Ovary (tissue), 3 donors: ENCODE data around the gene PDSS2.

Experiments
- CTCF ChIP-seq, 3 donors: fragments of 450-650 bp in 2 of 3; fragments of 200-600 bp in 1 of 3; IDR thresholded peaks; one replicate each; pipeline versions ENCODE4 v1.5.1 to v1.8.0; 2016 to 2022; ENCODE audit warnings: antibody characterized with exemption in 3 of 3, mild to moderate bottlenecking in 1 of 3
- POLR2A ChIP-seq: fragments of 450-650 bp; IDR thresholded peaks from one replicate; pipeline ENCODE4 v1.6.1; 2017; ENCODE audit warnings: antibody characterized with exemption, mild to moderate bottlenecking, moderate library complexity
- donor health status: DM: no; HTN: no; CAD: no.

DNA sequence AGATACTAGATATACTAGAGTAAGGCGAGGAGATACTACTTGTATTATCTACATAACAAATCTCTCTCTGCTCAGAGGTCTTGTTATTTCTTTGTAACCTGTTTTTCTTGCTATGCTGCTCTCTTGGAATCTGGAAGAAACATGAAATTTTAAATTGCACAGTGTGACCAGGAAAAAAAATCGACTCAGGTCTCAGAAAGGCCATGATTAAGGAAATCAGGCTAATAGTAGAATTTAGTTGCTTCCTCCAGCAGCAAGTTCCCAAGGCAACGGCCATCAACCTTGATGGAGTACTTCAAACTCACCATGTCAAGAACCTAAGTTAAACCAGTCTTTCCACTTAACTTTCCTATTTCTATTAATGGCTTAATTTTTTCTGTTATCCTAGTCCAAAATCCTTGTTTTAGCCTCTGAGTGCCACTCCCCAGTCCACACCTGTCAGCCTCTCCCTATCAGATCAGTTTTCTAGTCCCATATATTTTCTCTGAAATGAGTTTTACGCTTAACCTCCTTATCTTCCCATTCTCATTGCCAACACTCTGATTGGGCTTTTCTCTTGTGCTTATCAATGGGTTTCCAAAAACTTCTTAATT, 256.4 kb downstream of the PDSS2 start:
- no peak for TF ChIP-seq POLR2A
- TF ChIP-seq CTCF (IDR thresholded peaks at IDR 0.05), result no peak
